Stimulated activated CD8-positive, alpha-beta memory T cell treated with anti-CD3 and anti-CD28 coated beads, Interleukin-7, amount 100 ng/mL, for 24 hours (primary cell): ENCODE data around the gene PI4KA.

ENCODE experiments used
- DNase-seq: peaks from one replicate; pipeline ENCODE4 v3.0.0-alpha.2; 2020; ENCODE audit warnings: low read depth

PI4KA gene

GRCh38 chr22:20793748-20794649, 64.6 kb downstream of the PI4KA start:
- DNase-seq, result no peak

GRCh38 chr22:20792966-20793728, 65.5 kb downstream of the PI4KA start:
- no peak for DNase-seq

- no peak for DNase-seq
Observed at GRCh38 chr22:20792221-20792965, 66.2 kb downstream of the PI4KA start.

- no peak for DNase-seq
Observed at GRCh38 chr22:20788627-20789344, 69.8 kb downstream of the PI4KA start.

GRCh38 chr22:20787746-20788626, 70.6 kb downstream of the PI4KA start:
- no peak for DNase-seq

- DNase-seq, result no peak
Observed at GRCh38 chr22:20787223-20787622, 71.4 kb downstream of the PI4KA start.

GRCh38 chr22:20786536-20786979, 72.1 kb downstream of the PI4KA start:
- no peak for DNase-seq

- DNase-seq, result no peak
Observed at GRCh38 chr22:20786048-20786447, 72.6 kb downstream of the PI4KA start.

GRCh38 chr22:20785415-20785814, 73.2 kb downstream of the PI4KA start:
- no peak for DNase-seq

GRCh38 chr22:20783844-20784723, 74.5 kb downstream of the PI4KA start:
- DNase-seq, result peak; percentile 4

GRCh38 chr22:20783300-20783673, 75.3 kb downstream of the PI4KA start:
- no peak for DNase-seq

- no peak for DNase-seq
Observed at GRCh38 chr22:20782596-20783299, 75.9 kb downstream of the PI4KA start.

GRCh38 chr22:20782083-20782482, 76.5 kb downstream of the PI4KA start:
- no peak for DNase-seq

- DNase-seq, result peak; percentile 25
Observed at GRCh38 chr22:20781272-20781990, 77.2 kb downstream of the PI4KA start.

- DNase-seq, result no peak
Observed at GRCh38 chr22:20779818-20780158, 78.8 kb downstream of the PI4KA start.

- DNase-seq, result no peak
Observed at GRCh38 chr22:20779014-20779817, 79.4 kb downstream of the PI4KA start.

GRCh38 chr22:20777420-20778177, 81.0 kb downstream of the PI4KA start:
- DNase-seq, result no peak
